ENCODE data around the gene CEMIP.
A peak's percentile ranks its signal among the peaks of the same experiment; 100 is the strongest.
"Not testable (repeated sequence)": the region's sequence is repeated elsewhere in the genome, so short reads cannot be mapped to it uniquely, and the experiment has no call there.

The CEMIP gene

GRCh38 chr15:80958818-80959495 is 179.8 kb downstream of the CEMIP start:
- no peak for DNase-seq

- DNase-seq = not testable (repeated sequence)
Measured at GRCh38 chr15:80965454-80965853, 186.3 kb downstream of the CEMIP start.

GRCh38 chr15:80966431-80967197 is 187.4 kb downstream of the CEMIP start:
- no peak for DNase-seq

GRCh38 chr15:80967451-80967850 is 188.3 kb downstream of the CEMIP start:
- no peak for DNase-seq

- DNase-seq = no peak
Measured at GRCh38 chr15:80967991-80968510, 188.9 kb downstream of the CEMIP start.

- DNase-seq = no peak
Measured at GRCh38 chr15:80969316-80969715, 190.1 kb downstream of the CEMIP start.

- DNase-seq = peak; percentile 51
Measured at GRCh38 chr15:80970018-80970657, 191.0 kb downstream of the CEMIP start.

- DNase-seq = no peak
Measured at GRCh38 chr15:80970658-80971057, 191.5 kb downstream of the CEMIP start.

GRCh38 chr15:80971143-80971542 is 192.0 kb downstream of the CEMIP start:
- no peak for DNase-seq

GRCh38 chr15:80972276-80972675 is 193.1 kb downstream of the CEMIP start:
- DNase-seq = no peak

GRCh38 chr15:80974914-80975313 is 195.7 kb downstream of the CEMIP start:
- DNase-seq = no peak

GRCh38 chr15:80976851-80977250 is 197.7 kb downstream of the CEMIP start:
- no peak for DNase-seq

GRCh38 chr15:80977627-80978036 is 198.5 kb downstream of the CEMIP start:
- peak; percentile 18 for DNase-seq

GRCh38 chr15:80978685-80979329 is 199.6 kb downstream of the CEMIP start:
- no peak for DNase-seq

GRCh38 chr15:80979538-80980200 is 200.5 kb downstream of the CEMIP start:
- DNase-seq = no peak

GRCh38 chr15:80982205-80982604 is 203.0 kb downstream of the CEMIP start:
- DNase-seq = no peak

GRCh38 chr15:80982839-80983238 is 203.7 kb downstream of the CEMIP start:
- no peak for DNase-seq

GRCh38 chr15:80984856-80985255 is 205.7 kb downstream of the CEMIP start:
- no peak for DNase-seq

GRCh38 chr15:80985981-80986380 is 206.8 kb downstream of the CEMIP start:
- DNase-seq = no peak

GRCh38 chr15:80986487-80986886 is 207.3 kb downstream of the CEMIP start:
- no peak for DNase-seq

GRCh38 chr15:80988148-80988796 is 209.1 kb downstream of the CEMIP start:
- DNase-seq = no peak

GRCh38 chr15:80989081-80989517 is 209.9 kb downstream of the CEMIP start:
- no peak for DNase-seq

All from COR-L47 (cell line).